ENCODE data around the gene DLAT.
"Not testable (repeated sequence)": the region's sequence is repeated elsewhere in the genome, so short reads cannot be mapped to it uniquely, and the experiment has no call there.

Gene DLAT

GRCh38 chr11:112048256-112048655 lies 23.0 kb downstream of the DLAT start:
- not testable (repeated sequence) for DNase-seq

GRCh38 chr11:112049777-112050176 lies 24.6 kb downstream of the DLAT start:
- no peak for DNase-seq

- DNase-seq = no peak
Observed at GRCh38 chr11:112050721-112051120, 25.5 kb downstream of the DLAT start.

GRCh38 chr11:112051768-112052167 lies 26.6 kb downstream of the DLAT start:
- DNase-seq = no peak

- DNase-seq = no peak
Observed at GRCh38 chr11:112057170-112057569, 32.0 kb downstream of the DLAT start.

GRCh38 chr11:112058103-112058502 lies 32.9 kb downstream of the DLAT start:
- no peak for DNase-seq

- no peak for DNase-seq
Observed at GRCh38 chr11:112062923-112063322, 37.7 kb downstream of the DLAT start.

- peak; percentile 27 to 97 (median 69) for DNase-seq
Observed at GRCh38 chr11:112073941-112074811, 49.0 kb downstream of the DLAT start, which contains the start of the genes NKAPD1 and PIH1D2. NKAPD1 (plus strand) TSS chr11:112074299; CDS start chr11:112075575, 1,276 bp downstream. PIH1D2 (minus strand) TSS chr11:112074017; CDS start chr11:112073174, 843 bp downstream.

- no peak for DNase-seq
Observed at GRCh38 chr11:112082729-112083128, 57.5 kb downstream of the DLAT start.

GRCh38 chr11:112085822-112086421 lies 60.7 kb downstream of the DLAT start:
- peak in 10 of 51 donors; percentile 7 to 69 (median 35) for DNase-seq

- peak; percentile 69 to 98 (median 91) for DNase-seq
Observed at GRCh38 chr11:112086422-112087191, 61.4 kb downstream of the DLAT start, which contains the start of the genes SDHD and TIMM8B. SDHD (plus strand) TSS chr11:112086873; CDS start chr11:112086908, 35 bp downstream. TIMM8B (minus strand) TSS chr11:112086756; CDS start chr11:112086723, 33 bp downstream.

- DNase-seq = peak in 1 of 51 donors; percentile 18
Observed at GRCh38 chr11:112087212-112087611, 62.0 kb downstream of the DLAT start.

GRCh38 chr11:112095302-112095701 lies 70.1 kb downstream of the DLAT start:
- not testable (repeated sequence) for DNase-seq

GRCh38 chr11:112096194-112096593 lies 71.0 kb downstream of the DLAT start:
- no peak for DNase-seq

- no peak for DNase-seq
Observed at GRCh38 chr11:112097734-112098528, 72.7 kb downstream of the DLAT start.

- no peak for DNase-seq
Observed at GRCh38 chr11:112100462-112100861, 75.3 kb downstream of the DLAT start.

GRCh38 chr11:112103446-112103845 lies 78.2 kb downstream of the DLAT start:
- DNase-seq = no peak

GRCh38 chr11:112106070-112106469 lies 80.9 kb downstream of the DLAT start:
- no peak for DNase-seq

Data from hypothalamus (tissue), 51 donors.